SK-N-SH (cell line): ENCODE data around the gene POLD3. TPM values are rescaled to one million over a fixed set of nuclear protein-coding genes. Genes with fewer than 3 reads are reported as not detected.

ENCODE experiments used
- CTCF ChIA-PET: fragments of 300-600, 350-600 bp; formaldehyde crosslinking; extraction: SDS; loops from one replicate; lab custom pipeline; 2021; lab: Yijun Ruan, JAX
- POLR2A ChIA-PET: fragments of 350-600 bp; sonication (Branson Sonifier 250); formaldehyde crosslinking; extraction: SDS; loops from one replicate; lab custom pipeline; 2020; ENCODE audit warnings: antibody characterized with exemption, inconsistent platforms; lab: Yijun Ruan, JAX
- DNase-seq: peaks from one replicate; pipeline ENCODE4 v3.0.0; 2012
- H2AFZ ChIP-seq: fragments of 200-600 bp; sonication (generic); 2 replicates; pipeline ENCODE4 v1.8.1; 2016; ENCODE audit warnings: antibody characterized with exemption, mild to moderate bottlenecking, low read depth
- H3F3A ChIP-seq: fragments of 200-600 bp; sonication (generic); replicated peaks from 2 replicates; pipeline ENCODE3; 2016; ENCODE audit warnings: antibody characterized with exemption, mild to moderate bottlenecking; ENCODE audit not compliant: insufficient read depth
- H3K27ac ChIP-seq, 2 experiments: fragments of 200-500 bp in 1 of 2; fragments of 200-600 bp in 1 of 2; sonication (Bioruptor generic) in 1 of 2; sonication (generic), shearing (Covaris generic) in 1 of 2; 2 replicates each; pipeline versions ENCODE4 v1.5.1 to v1.6.1; 2014 to 2016; ENCODE audit warnings: low read depth in 2 of 2, inconsistent platforms in 1 of 2, low read length in 1 of 2, mild to moderate bottlenecking in 1 of 2, mixed read lengths in 1 of 2
- H3K27me3 ChIP-seq: fragments of 200-600 bp; sonication (generic), shearing (Covaris generic); 2 replicates; pipeline ENCODE4 v1.6.1; 2016; ENCODE audit warnings: mixed run types; ENCODE audit not compliant: insufficient read depth
- H3K36me3 ChIP-seq, 2 experiments: fragments of 200-500 bp in 1 of 2; fragments of 200-600 bp in 1 of 2; sonication (Bioruptor generic) in 1 of 2; sonication (generic) in 1 of 2; replicated peaks in 1 of 2; 2 replicates each; pipeline versions ENCODE3 to v1.5.1; 2014 to 2016; ENCODE audit warnings: low read length in 1 of 2, mild to moderate bottlenecking in 1 of 2; ENCODE audit not compliant: insufficient read depth in 2 of 2, control insufficient read depth in 1 of 2
- H3K4me1 ChIP-seq, 2 experiments: fragments of 200-500 bp in 1 of 2; fragments of 200-600 bp in 1 of 2; sonication (Bioruptor generic) in 1 of 2; sonication (generic), shearing (Covaris generic) in 1 of 2; 2 replicates each; pipeline versions ENCODE4 v1.5.1 to v1.6.1; 2014 to 2016; ENCODE audit warnings: low read depth in 1 of 2, low read length in 1 of 2, mixed run types in 1 of 2; ENCODE audit not compliant: insufficient read depth in 2 of 2, control insufficient read depth in 1 of 2
- H3K4me2 ChIP-seq: fragments of 200-600 bp; sonication (generic), shearing (Covaris generic); 2 replicates; pipeline ENCODE4 v1.6.1; 2017; ENCODE audit warnings: mixed run types
- H3K4me3 ChIP-seq, 2 experiments: fragments of 200-500 bp in 1 of 2; fragments of 200-600 bp in 1 of 2; sonication (Bioruptor generic) in 1 of 2; sonication (generic), shearing (Covaris generic) in 1 of 2; 2 replicates each; pipeline versions ENCODE4 v1.5.1 to v1.8.1; 2014 to 2016; ENCODE audit warnings: low read depth in 2 of 2, inconsistent platforms in 1 of 2, low read length in 1 of 2, mild to moderate bottlenecking in 1 of 2, mixed read lengths in 1 of 2, moderate library complexity in 1 of 2
- H3K79me2 ChIP-seq: fragments of 200-600 bp; sonication (generic); 2 replicates; pipeline ENCODE4 v1.8.1; 2017; ENCODE audit warnings: mild to moderate bottlenecking; ENCODE audit not compliant: insufficient read depth
- H3K9ac ChIP-seq: fragments of 200-600 bp; sonication (generic); 2 replicates; pipeline ENCODE4 v1.6.1; 2017; ENCODE audit warnings: mixed run types
- H3K9me2 ChIP-seq: fragments of 200-600 bp; sonication (generic); 2 replicates; pipeline ENCODE4 v1.6.1; 2017; ENCODE audit warnings: mixed run types
- H3K9me3 ChIP-seq: fragments of 200-600 bp; sonication (generic); 2 replicates; pipeline ENCODE4 v1.6.1; 2017; ENCODE audit warnings: mixed run types, mild to moderate bottlenecking, moderate library complexity
- H4K20me1 ChIP-seq: fragments of 200-600 bp; sonication (generic); 2 replicates; pipeline ENCODE4 v1.6.1; 2017; ENCODE audit warnings: mild to moderate bottlenecking, mixed run types; ENCODE audit not compliant: insufficient read depth
- ELF1 ChIP-seq: IDR thresholded peaks from 2 replicates; pipeline ENCODE4 v1.4.0; 2012
- FOXM1 ChIP-seq: IDR thresholded peaks from 2 replicates; pipeline ENCODE4 v1.4.0; 2012; ENCODE audit warnings: low read depth, mild to moderate bottlenecking
- GATA2 ChIP-seq: sonication (generic); formaldehyde crosslinking; IDR thresholded peaks from 2 replicates; pipeline ENCODE4 v1.5.0; 2020; ENCODE audit warnings: mild to moderate bottlenecking, missing genetic modification reagents
- JUND ChIP-seq: IDR thresholded peaks from 2 replicates; pipeline ENCODE4 v1.4.0; 2012
- NRF1 ChIP-seq: IDR thresholded peaks from 2 replicates; pipeline ENCODE4 v1.6.1; 2012; ENCODE audit warnings: low read depth, mild to moderate bottlenecking, low read length
- RAD21 ChIP-seq: IDR thresholded peaks from 2 replicates; pipeline ENCODE4 v1.6.1; 2012; ENCODE audit warnings: mild to moderate bottlenecking, low read length
- RCOR1 ChIP-seq: fragments of 150-350 bp; IDR thresholded peaks from 2 replicates; pipeline ENCODE4 v1.6.1; 2017; ENCODE audit warnings: antibody characterized with exemption, low read length
- RFX5 ChIP-seq: IDR thresholded peaks from 2 replicates; pipeline ENCODE4 v1.6.1; 2012; ENCODE audit warnings: mild to moderate bottlenecking, improper control_type of control experiment, low read length
- SMC3 ChIP-seq: IDR thresholded peaks from 2 replicates; pipeline ENCODE4 v1.6.1; 2012; ENCODE audit warnings: low read depth, low read length, improper control_type of control experiment
- YY1 ChIP-seq: IDR thresholded peaks from 2 replicates; pipeline ENCODE4 v1.4.0; 2012; ENCODE audit warnings: low read depth, mild to moderate bottlenecking
- WGBS: methylation state at CpG from one replicate; pipeline ENCODE4 v1.1.6; 2017; ENCODE audit warnings: low lambda C conversion rate; 5-methylcytosine and 5-hydroxymethylcytosine counted together
- polyA plus RNA-seq, 3 experiments: library from polyadenylated mRNA; depleted of rRNA; stranded (reverse); fragments of >200 nt; gene quantifications; 2 replicates each; pipeline ENCODE4 v1.2.3, GENCODE V29; 2012
- TF ChIP-seq, protein P1 (sequence below): fragments of 150-350 bp; IDR thresholded peaks from 2 replicates; pipeline ENCODE4 v1.6.1; 2017; ENCODE audit warnings: antibody characterized with exemption, low read length, low read depth, borderline replicate concordance
- TF ChIP-seq, protein P2 (sequence below): fragments of 200-600 bp; sonication (generic); IDR thresholded peaks from 2 replicates; pipeline ENCODE4 v1.6.1; 2017; ENCODE audit warnings: antibody characterized with exemption, mild to moderate bottlenecking, moderate library complexity
- TF ChIP-seq, protein P3 (sequence below): IDR thresholded peaks from 2 replicates; pipeline ENCODE4; 2012
- TF ChIP-seq, protein P4 (sequence below): IDR thresholded peaks from 2 replicates; pipeline ENCODE4 v1.4.0; 2012; ENCODE audit warnings: low read depth, borderline replicate concordance

The POLD3 gene
- polyA plus RNA-seq, 1 of the 3 experiments (the other 2 are of a cell fraction): 7.9 TPM

DNA sequence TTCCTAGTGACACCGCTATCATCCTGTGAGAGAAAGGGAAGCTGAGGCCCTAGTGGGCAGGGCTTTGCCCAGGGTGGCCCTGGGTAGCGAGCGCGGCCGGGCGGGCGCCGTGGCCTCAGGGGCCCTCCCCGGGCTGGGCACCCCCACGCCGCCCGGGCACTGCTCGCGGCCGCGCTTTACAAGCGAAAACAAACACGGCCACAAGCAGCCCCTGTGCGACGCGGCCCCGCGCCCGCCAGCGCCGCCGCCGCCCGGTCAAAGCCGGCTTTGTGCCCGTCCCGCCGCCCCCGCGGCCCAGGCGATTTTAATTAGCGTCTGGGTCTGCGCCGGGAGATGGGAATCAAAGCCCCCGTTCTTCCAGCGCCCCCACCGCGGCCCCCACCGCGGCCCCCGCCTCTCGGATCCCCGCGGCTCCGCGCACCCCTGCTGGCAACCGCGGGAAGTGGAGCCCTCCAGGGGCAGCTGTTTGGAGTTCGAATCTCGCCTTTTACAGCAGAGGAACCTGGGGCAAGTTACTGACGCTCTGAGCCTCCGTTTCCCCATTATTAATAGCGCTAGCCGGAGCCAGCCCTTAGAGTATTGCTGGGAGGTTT is 91.0 kb downstream of the POLD3 start:
- TF ChIP-seq RFX5: no peak
- TF ChIP-seq, protein P1, sequence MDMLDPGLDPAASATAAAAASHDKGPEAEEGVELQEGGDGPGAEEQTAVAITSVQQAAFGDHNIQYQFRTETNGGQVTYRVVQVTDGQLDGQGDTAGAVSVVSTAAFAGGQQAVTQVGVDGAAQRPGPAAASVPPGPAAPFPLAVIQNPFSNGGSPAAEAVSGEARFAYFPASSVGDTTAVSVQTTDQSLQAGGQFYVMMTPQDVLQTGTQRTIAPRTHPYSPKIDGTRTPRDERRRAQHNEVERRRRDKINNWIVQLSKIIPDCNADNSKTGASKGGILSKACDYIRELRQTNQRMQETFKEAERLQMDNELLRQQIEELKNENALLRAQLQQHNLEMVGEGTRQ: no peak
- TF ChIP-seq, protein P2, sequence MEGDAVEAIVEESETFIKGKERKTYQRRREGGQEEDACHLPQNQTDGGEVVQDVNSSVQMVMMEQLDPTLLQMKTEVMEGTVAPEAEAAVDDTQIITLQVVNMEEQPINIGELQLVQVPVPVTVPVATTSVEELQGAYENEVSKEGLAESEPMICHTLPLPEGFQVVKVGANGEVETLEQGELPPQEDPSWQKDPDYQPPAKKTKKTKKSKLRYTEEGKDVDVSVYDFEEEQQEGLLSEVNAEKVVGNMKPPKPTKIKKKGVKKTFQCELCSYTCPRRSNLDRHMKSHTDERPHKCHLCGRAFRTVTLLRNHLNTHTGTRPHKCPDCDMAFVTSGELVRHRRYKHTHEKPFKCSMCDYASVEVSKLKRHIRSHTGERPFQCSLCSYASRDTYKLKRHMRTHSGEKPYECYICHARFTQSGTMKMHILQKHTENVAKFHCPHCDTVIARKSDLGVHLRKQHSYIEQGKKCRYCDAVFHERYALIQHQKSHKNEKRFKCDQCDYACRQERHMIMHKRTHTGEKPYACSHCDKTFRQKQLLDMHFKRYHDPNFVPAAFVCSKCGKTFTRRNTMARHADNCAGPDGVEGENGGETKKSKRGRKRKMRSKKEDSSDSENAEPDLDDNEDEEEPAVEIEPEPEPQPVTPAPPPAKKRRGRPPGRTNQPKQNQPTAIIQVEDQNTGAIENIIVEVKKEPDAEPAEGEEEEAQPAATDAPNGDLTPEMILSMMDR: peak; percentile 34
- TF ChIP-seq, all 33 proteins: peak for 1
- Histone ChIP-seq H3K36me3 (no peaks in the 10 kb centered on the region), H3K79me2 (no peaks in the 10 kb centered on the region), H3F3A (peaks cover 3% of the 10 kb centered on the region), H3K27me3 (no peaks in the 10 kb centered on the region), H3K9me3 (no peaks in the 10 kb centered on the region), H3K4me2 (no peak overlapping the region), H3K9me2 (no peaks in the 10 kb centered on the region), H2AFZ (0 out of 2 replicates have a peak overlapping the region, but pooled peaks have one; percentile 51), H3K9ac (no peak overlapping the region), H3K27ac (no peak overlapping the region), H3K4me1 (peaks cover 0 to 5% of the 10 kb centered on the region in 2 experiments; a peak in 1 of 4 replicates), H4K20me1 (no peaks in the 10 kb centered on the region), H3K4me3 (peak overlapping the region in 1 of 2 experiments; percentile 28; a peak in 2 of 4 replicates)
- WGBS: 44% methylated on average over 44 of the region's 59 CpGs
- DNase-seq: peak; percentile 87
- POLR2A ChIA-PET: no interaction called here
- CTCF ChIA-PET: interaction anchor here (0.6 to 7.8 kb wide), 15 partner anchors 10 to 230 kb away, joined by 3 to 58 read pairs (median 4); no protein-coding TSS in a partner anchor

DNA sequence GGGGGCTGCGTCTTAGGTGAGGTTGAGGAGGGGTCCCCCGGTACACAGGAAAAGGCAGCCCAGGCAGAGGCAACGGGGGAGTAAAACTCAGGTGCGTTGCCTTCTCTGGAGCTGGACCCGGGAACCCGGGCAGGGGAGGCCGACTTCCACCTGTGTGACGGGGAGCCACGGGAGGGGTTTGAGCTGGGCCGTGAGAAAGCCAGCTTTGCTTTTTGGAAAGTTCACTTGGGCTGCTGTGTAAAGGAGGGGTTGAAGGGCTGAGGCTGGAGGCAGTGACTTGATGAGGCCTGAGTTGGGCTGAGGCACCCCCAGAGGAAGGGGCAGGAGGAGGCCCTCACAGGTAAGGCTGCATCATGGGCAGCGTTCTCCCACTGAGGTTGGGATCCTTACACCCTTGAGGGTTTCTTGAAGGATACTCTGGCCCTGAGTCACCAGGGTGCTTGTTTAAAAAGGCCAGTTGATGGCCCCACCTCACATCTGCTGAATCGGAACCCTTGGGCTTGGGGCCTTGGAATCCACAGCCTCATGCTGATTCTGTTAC is 91.6 kb downstream of the POLD3 start:
- POLR2A ChIA-PET: no interaction called here
- 85% methylated on average over 9 of the region's 12 CpGs for WGBS
- CTCF ChIA-PET: interaction anchor here (0.6 to 7.8 kb wide), 13 partner anchors 9 to 231 kb away, joined by 3 to 58 read pairs (median 4); no protein-coding TSS in a partner anchor

DNA sequence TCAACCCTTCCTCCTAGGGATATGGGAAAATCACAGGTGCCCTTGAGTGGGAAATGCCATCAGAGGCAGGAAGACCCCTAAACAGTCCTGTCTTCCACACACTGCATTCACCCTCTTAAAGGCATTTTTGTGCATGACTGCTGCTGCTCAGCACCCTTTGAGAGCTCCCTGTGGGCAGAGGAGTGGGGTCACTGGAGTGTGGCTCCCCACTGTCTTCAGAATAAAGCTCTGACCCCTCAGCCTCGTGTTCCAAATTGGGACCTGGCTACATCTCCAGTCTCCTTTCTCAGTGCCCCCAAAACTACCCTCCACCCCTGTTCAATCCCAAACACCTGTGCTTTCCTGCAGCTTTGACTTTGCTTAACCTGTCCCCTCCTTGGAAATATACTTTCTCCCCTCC is 92.3 kb downstream of the POLD3 start:
- WGBS: 94% methylated on average over 1 of the region's 1 CpG
- Histone ChIP-seq H3F3A (peaks cover 3% of the 10 kb centered on the region), H3K79me2 (no peaks in the 10 kb centered on the region), H2AFZ (no peak overlapping the region), H3K4me1 (peaks cover 0 to 5% of the 10 kb centered on the region in 2 experiments; a peak in 1 of 4 replicates), H3K9me3 (no peaks in the 10 kb centered on the region), H3K4me2 (no peak overlapping the region), H3K36me3 (no peaks in the 10 kb centered on the region), H3K4me3 (no peak overlapping the region), H3K9me2 (no peaks in the 10 kb centered on the region), H3K27ac (no peak overlapping the region), H3K9ac (no peak overlapping the region), H4K20me1 (no peaks in the 10 kb centered on the region), H3K27me3 (no peaks in the 10 kb centered on the region)
- ChIA-PET POLR2A (no interaction called here), CTCF (interaction anchor here (0.7 to 7.8 kb wide), 4 partner anchors 10 to 49 kb away, joined by 3 to 58 read pairs (median 10); no protein-coding TSS in a partner anchor)
- no peak for DNase-seq
- TF ChIP-seq YY1 (no peak), SMC3 (no peak), GATA2 (CRISPR knock-in tag) (no peak), ELF1 (no peak), RAD21 (no peak), NRF1 (no peak), JUND (no peak)
- TF ChIP-seq, protein P3, sequence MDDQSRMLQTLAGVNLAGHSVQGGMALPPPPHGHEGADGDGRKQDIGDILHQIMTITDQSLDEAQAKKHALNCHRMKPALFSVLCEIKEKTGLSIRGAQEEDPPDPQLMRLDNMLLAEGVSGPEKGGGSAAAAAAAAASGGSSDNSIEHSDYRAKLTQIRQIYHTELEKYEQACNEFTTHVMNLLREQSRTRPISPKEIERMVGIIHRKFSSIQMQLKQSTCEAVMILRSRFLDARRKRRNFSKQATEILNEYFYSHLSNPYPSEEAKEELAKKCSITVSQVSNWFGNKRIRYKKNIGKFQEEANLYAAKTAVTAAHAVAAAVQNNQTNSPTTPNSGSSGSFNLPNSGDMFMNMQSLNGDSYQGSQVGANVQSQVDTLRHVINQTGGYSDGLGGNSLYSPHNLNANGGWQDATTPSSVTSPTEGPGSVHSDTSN: no peak
- TF ChIP-seq, protein P2: no peak
- TF ChIP-seq, protein P4, sequence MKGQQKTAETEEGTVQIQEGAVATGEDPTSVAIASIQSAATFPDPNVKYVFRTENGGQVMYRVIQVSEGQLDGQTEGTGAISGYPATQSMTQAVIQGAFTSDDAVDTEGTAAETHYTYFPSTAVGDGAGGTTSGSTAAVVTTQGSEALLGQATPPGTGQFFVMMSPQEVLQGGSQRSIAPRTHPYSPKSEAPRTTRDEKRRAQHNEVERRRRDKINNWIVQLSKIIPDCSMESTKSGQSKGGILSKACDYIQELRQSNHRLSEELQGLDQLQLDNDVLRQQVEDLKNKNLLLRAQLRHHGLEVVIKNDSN: no peak

More for the DNA sequence above, 91.6 kb downstream of the POLD3 start:
- no peak overlapping the region for H3K9ac ChIP-seq
- H3K79me2 ChIP-seq: no peaks in the 10 kb centered on the region
- H4K20me1 ChIP-seq: no peaks in the 10 kb centered on the region
- no peak overlapping the region for H3K4me3 ChIP-seq
- H3K4me2 ChIP-seq: no peak overlapping the region
- H3F3A ChIP-seq: peaks cover 3% of the 10 kb centered on the region
- DNase-seq: no peak
- no peaks in the 10 kb centered on the region for H3K9me2 ChIP-seq
- H3K27ac ChIP-seq: no peak overlapping the region
- H3K4me1 ChIP-seq: peaks cover 0 to 5% of the 10 kb centered on the region in 2 experiments; a peak in 1 of 4 replicates
- no peaks in the 10 kb centered on the region for H3K9me3 ChIP-seq
- TF ChIP-seq RCOR1 (no peak), FOXM1 (no peak), JUND (no peak), NRF1 (no peak)
- no peaks in the 10 kb centered on the region for H3K27me3 ChIP-seq
- H3K36me3 ChIP-seq: no peaks in the 10 kb centered on the region
- H2AFZ ChIP-seq: 0 out of 2 replicates have a peak overlapping the region, but pooled peaks have one; percentile 51
